HG03025 (cell line): Measurements from ENCODE around the gene RGS3.

Source experiments
- ATAC-seq: cut with Tn5 transposase; IDR thresholded peaks from one replicate; pipeline ENCODE4 v1.9.1; 2021; ENCODE audit warnings: mild to moderate bottlenecking, moderate library complexity; ENCODE audit not compliant: unreplicated experiment, low FRiP score

RGS3 gene

DNA sequence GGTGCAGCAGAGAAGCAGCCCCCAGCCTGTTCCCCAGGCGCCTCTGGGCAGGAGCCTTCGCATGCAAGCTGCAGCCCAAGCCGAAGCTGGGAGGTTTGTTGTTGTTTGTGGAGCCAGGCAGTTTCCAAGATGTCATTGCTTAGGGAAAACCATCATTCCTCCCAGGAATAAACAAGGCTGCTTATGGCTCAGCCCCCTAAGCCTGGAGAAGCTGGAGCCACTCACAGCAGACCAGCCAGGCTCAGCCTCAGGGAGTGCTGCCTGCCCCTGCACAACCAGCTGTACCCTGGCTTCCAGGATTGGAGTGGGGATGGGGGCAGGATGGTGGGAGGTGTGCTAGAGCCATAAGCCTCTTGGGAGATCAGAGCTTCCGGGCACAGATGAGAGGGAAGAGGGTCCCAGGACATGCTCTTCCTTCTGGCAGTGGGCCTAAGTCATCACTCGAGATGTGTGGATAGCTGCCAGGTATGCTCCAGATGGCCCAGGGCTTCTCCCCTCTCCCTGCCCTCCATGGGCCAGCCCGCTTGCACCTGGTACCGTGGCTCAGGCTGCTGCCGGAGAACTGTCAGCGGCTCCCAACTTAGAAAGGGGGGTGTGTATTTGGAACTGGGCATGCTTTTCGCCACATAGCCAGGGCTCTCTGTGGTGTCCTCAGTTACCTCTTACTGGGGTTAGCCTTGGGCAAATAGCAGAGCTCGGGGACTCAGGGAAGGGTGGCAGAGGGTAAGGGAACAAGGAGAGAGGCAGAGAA is 105.2 kb downstream of the RGS3 start:
- ATAC-seq = no peak

DNA sequence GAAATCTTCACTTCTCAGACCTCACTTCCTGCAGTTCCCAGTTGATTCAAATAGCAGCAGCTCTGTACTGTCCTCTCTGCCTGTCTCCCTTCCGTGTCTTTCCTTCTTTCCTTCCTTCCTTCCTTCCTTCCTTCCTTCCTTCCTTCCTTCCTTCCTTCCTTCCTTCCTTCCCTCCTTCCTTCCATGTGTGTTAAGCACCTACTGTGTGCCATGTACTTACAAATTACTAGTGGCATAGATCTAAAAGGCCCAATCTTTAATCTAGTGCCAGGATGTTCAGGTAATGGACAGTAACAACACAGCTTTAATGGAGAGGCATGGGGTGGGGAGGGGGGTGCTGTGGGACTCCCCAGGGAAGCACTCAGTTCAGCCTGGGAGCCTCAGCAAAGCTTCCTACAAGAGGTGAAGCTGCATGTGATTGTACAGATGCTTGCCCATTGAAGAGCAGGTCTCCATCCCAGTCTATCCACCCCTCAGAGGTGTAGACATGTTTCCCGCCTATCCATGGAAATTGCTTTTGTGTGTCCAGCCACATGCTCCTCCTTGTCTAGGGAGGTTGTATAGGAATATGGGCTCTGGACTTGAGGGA is 106.0 kb downstream of the RGS3 start:
- no peak for ATAC-seq

DNA sequence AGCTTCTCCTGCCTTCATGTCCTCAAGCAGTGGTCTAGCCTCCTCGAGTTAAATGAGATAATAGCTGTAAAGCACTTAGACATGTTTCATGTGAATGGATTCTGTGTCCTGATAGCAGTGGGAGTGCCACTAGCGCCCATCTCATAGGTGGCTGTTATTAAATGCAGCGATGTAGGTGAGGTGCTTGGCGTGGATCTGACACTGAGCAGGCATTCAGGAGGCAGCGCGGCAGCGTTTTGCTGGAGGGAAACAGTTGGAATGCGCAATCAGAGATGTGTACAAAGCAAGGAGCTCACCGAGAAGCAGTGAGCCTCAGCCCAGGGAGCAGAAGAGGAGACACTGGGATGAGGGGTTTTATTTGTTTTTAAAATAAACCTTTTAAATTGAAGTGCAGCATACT is 106.6 kb downstream of the RGS3 start:
- ATAC-seq = no peak

DNA sequence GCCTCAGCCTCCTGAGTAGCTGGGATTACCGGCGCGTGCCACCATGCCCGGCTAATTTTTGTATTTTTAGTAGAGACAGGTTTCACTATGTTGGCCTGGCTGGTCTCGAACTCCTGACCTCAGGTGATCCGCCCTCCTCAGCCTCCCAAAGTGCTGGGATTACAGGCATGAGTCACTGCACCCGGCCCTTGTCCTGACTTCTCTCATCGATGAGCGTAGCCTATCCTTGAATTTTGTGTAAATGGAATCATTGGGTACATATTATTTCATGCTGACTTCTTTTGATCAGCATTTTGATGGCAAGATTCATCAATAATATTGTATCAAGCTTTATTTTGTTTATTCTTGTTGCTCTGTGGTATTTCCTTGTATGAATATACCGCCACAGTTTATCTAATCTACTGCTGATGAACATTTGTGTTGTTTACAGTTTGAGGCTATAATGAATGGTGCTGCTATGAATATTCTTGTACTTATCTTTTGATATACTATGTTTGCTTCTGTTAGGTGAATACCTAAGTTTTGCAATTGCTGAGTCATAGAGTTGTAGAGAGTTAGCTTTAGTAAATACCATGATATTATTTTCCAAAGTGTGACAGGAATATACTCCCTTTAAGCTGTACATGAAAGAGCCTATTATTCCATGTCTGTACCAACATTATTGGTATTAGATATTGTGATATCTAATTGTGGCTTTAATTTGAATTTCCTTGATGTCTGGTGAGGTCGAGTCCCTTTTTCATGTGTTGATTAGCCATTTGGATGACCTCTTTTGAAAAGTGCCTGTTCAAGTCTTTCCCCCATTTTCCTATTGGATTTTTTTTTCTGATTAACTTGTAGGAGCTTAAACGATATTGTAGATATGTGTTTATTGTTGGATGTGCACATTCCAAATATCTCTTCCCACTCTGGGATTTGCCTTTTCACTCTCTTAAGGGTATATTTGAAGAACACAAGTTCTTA is 107.5 kb downstream of the RGS3 start:
- no peak for ATAC-seq

DNA sequence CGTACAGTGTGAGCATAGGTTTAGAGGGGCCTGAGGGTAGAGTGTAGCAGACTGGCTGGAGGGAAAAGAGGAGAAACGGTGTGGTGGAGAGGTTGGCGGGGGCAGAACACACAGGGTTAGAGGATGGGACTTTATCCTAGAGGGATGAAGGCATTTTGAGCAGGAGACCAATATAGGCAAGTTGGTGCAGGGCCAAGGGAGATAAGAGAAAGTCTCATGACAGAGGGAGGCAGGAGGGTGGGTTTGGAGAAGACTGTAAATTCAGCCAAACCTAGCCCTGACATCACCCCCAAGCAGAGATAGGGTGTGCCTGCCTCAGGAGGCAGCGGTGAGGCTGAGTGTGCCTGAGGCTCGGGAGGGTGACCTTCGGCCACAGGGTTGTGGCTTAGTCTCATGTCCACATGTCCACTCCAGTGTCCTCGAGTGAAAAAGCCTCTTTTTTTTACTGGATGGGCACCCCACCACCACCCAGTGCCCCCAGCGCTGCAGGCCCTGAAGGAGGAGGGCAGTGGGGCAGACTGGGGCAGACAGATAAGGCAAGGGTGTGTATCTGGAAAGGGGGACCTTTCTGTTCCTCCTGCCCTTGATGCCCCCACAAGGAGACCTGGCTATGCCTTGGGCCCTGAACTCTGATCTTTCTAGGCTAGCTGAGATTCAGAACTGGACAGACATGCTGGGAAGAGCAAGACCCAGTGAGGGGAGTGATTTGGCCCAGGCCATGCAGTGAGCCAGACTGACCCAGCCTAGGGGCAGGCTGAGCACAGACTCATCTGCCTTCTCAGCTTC is 108.7 kb downstream of the RGS3 start:
- ATAC-seq = no peak

DNA sequence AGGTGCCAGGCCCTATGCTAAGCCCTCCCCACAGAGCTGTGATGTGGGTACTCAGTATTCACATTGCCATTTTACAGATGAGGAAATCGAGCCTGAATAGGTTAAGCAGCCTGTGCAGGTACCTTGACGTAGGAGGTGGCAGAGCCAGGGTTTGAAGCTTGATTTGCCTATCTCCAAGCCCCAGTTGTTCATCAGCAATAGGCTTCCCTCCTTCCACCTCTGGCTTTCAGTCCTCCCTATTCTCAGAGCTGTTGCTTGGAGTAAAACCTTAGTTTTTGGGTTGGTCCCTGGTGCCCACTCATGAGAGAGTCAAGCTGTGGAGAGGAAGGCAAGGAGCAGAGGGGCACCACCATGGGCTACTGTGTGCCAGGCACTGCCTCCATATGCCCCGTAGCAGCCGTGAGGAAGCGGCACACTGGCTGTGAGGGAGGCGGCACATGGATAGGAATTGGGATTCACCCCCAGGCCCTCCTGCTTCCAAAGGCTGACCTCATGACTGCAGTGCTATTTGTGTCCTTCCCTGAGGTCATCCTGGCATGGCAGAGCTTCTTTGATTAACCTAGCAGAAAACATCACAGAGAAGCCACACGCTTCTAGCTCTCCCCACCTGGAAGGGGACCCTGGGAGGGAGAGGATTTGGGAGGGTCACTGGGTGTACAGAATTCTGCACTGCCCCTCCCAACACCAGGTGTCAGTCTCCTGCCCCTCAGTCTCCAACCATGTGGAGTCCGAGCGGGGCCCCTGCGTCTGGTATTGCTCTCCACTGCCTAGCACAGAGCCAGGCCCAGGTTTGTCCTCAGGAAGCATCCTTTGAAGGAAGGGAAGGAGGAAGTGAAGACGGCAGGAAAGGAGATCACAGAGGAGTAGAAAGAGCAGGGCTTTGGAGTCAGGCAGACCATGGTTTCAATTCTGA is 109.8 kb downstream of the RGS3 start:
- no peak for ATAC-seq

DNA sequence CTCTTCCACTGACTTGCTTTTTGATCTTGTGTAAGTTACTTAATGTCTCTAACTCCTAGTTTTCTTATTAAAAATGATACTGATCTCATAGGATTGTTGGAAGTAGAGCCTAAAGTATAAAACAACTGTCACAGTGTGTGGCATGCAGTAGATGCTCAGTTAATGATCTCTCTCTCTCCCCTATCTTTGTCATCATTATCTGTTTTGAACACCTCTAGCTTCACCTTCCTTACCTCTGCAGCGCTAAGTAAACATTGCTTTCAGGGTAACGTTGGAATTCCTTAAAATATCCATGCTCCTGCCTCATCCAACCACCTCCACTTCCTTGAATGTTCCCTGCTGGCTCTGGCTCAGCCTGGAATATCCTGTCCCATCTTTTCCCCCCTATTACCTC is 110.4 kb downstream of the RGS3 start:
- no peak for ATAC-seq

DNA sequence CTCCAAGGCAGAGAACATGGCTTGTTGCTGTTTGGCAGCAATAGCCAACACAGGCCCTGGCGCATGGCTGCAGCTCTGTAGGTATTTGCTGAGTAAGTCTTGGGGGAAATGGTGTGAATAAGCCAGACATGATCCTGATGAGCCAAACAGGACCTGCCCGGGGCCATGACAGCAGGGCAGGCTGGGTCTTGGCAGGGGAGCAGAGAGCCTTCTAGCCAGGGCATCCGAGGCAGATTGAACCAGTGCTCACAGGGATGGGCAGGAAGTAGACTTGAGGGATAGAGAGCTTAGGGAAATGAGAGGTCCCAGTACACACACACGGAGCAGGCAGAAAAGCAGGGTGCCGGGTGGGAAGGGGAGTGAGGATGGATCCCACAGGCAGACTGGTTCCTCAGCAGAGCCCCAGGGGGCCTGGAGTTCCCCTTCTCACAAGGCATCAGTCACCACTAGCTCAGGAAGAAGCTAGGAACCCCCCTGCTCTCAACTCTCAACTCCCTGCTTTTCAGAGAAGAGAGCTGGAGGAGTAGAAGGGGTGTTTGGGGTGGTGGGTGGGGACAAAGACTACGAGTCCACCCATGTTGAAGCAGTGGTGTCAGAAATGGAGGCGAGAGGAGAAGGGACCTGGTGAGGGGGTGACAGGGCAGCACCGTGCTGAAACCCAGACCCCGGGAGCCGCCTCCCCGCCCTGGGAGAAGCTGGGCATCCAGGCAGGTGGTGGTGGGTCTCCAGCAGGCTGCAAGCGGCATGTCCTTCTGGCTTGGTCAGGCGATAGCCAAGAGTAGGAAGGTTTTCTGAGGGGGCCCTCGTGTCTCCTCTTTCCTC is 111.1 kb downstream of the RGS3 start:
- ATAC-seq = no peak

DNA sequence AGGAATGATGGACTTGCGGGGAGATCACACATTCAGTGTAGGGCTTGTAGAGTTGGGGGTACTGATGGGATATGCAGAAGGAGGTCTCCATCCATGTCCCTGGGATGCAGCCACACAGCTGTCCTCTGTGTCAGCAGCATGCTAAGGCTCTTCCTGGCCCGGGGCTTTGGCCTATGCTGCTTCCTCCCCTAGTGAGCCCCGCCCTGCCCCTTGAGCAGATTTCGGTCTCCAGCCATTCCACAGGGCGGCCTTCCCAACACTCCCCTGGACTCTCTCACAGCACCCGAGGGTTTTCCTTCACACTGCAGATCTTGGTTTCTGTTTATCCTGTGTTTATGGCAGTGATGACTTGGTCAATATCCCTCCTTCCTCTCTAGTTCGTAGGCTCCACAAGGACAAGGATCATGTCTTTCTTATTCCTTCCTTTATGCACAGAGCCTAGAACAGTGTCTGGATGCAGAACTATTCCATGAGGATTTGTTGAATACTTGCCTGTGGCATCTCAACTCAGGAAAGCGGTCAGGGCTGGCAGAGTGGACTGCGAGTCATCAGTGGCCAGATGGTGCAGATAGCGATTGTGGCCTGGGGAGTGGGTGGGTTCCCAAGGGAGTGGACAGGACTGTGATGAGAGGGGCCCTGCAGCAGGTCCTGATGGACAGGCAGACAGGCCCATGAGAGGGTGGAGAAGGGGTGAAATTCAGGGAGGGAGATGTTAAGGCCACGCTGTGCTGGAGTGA is 114.2 kb downstream of the RGS3 start:
- no peak for ATAC-seq

DNA sequence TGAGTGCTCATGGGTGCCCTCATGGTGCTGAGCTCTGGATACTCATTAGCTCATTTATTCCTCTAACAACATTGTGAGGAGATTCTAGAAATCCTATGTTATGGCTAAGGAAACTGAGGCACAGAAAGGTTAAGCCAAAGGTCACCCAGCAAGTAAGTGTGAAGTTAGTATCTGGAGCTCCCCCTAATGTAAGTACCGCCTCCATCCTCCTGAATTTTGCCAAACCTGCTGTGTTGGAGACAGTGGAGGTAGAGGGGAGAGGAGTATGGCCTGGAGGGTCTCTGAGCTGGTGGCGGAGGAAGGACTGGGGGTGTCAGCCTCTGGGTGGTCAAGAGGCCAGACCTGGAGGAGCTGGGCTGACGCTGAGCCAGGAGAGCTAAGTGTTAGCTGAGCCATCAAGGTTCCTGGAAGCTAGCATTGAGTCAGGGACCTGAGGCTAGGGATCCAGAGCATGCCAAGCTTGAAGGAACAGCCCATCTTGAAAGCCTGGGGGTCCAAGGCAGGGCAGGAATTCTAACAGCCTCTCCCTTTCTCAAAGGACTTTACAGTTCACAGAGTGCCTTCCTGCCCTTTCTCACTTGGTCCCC is 114.8 kb downstream of the RGS3 start:
- ATAC-seq = no peak

DNA sequence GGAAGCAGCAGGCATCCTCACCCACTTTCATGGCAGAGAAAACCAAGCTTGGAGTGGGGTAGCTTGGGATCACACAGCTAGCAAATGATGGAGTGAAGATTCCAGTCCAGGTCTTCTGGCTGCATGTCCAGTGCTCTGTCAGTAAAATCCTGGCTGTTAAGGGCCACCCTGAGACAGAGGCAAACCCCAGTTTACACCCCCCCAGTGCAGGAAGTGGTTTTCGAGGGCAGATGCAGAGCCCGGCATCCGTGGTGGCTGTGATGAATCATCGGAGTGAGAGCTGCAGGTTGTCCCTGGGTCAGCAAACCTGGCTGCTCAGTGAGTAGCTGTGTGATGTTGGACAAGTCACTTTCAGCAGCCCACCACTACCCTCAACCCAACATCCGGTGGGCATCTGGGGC is 115.4 kb downstream of the RGS3 start:
- ATAC-seq = peak; percentile 42

DNA sequence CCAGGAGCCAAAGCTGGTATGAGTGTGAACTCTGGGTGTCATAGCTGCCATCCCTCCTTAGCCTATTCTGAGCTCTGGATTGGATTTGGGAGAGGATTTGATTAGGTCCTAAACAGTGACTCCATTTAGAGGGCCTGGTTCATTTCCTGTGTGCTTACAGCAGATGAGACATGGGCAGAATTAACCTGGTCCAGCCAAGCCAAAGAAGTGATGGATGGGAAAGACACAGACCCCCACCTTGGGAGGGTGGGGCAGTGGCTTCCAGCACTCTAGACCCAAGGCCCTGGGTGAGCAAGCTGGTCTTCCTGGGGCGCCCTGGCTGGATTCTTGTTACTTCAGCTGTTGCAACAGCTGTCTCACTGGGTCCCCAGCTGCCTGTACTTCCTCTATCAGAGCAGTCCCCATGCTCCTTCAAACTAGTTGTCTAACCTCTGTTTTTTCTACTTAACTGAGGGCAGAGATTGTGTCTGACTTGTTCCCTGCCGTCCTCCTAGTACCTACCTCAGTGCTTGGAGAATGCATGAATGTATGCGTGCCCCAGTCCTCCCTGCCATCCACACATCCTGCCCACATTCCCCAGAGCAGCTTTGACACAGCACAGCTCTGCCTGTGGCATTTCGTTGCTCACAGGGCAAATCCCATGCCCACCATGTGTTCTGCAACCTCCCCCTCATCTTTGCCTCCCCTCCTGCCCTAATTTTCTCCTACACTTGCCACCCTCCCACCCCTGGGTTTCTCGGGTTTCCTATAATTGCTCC is 115.9 kb downstream of the RGS3 start:
- ATAC-seq = no peak

DNA sequence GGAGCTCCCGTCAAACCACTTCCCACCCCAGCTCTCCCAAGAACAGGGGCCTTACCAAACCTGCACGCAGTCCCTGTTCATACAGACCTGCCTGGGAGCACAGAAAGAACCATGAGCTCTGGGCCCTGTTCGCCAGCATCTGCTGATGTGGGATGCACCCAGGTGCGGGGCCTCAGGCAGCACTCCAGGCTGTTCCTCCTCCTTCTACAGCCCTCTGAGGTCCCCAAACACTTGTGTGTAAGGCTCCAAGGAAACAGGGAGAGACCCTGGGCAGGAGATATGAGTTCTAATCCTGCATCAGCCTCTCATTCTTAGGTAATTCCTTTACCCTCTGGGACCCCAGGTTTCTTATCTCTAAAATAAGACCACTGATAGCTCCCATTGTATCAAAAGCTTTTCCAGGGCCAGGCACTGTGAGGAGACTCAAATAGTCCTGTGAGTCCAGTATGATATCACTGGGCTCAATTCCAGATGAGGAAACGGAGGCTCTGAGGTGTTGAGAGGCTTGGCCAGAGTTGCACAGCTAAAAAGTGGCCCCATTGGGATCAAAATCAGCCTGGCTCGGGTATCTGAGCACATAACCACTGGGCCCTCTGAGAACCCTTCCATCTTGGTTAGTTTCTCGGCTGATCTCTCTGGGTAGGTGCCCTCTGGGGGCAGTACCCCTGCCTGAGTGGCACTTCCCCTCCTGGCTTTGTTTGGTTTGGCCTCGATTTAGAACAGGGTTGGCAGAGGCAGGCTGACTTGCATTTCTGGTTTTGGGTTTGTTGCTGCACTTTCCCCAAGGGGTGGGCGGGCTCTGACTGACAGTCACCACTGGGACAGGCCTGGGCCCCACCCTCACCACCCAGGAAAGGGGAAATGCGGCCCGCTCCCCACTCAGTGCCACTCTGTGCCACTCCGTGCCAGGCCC is 116.8 kb downstream of the RGS3 start:
- ATAC-seq = no peak

DNA sequence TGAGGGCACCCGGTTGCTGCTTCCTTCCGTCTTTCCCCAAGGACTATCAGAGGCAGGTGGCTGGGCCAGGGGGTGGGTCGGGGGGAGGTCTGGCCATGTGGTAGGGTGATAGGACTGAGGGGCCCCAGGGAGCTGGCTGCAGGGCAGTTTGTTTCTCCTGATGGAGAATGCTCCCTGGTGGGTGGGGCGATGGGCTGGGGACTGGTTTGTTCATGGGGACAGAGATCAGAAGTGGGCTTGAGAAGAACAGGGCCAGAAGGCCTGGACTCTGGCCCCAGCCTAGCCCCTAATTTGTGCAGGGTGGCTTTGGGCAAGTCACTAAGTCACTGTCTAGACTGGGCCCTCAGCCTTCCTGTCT is 117.4 kb downstream of the RGS3 start:
- no peak for ATAC-seq

DNA sequence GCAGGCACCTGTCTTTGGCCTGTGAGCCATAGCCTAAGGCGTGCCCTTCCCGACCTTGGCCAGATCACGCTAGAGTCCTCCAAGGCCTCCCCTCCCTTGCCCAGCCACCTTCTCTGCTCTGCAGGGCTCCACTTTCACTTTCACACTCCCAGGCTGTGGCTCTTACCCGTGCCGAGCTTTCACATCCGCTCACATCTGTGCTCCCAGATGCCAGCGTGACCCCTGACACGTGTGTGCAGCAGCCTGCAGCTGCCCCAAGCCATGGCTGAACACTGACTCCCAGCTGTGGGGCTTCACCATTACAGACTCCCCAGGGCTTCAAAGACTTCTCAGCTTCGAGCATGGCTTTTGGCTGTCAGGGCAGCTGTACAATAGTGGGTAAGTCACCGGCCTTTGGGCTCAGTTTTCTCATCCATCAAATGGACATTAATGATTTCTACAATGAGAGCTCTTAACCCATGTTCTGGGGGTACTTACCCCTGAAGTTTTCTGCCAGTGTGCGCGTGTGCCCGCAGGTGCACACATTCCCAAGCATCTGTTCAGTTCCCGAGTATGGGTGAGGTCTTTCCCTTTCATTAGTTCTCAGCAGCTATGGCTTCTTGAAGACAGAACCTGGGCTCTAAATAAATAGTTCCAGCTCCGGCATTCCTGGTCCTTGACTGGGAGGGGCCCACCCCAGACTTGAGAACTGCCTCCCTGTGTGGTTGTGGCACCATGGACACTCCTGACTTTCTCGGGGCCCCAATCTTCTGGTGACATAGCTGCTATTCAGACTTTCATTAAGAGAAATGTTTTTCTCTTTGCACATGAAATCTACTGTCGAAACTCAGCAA is 118.6 kb downstream of the RGS3 start:
- peak; percentile 82 for ATAC-seq
